GM18517 (cell line): Measurements from ENCODE around the gene PDPR.
"Not testable (repeated sequence)": the region's sequence is repeated elsewhere in the genome, so short reads cannot be mapped to it uniquely, and the experiment has no call there.

Experiments
- ATAC-seq: cut with Tn5 transposase; IDR thresholded peaks from one replicate; pipeline ENCODE4 v1.9.1; 2021; ENCODE audit warnings: mild to moderate bottlenecking, moderate library complexity; ENCODE audit not compliant: unreplicated experiment

PDPR gene

DNA sequence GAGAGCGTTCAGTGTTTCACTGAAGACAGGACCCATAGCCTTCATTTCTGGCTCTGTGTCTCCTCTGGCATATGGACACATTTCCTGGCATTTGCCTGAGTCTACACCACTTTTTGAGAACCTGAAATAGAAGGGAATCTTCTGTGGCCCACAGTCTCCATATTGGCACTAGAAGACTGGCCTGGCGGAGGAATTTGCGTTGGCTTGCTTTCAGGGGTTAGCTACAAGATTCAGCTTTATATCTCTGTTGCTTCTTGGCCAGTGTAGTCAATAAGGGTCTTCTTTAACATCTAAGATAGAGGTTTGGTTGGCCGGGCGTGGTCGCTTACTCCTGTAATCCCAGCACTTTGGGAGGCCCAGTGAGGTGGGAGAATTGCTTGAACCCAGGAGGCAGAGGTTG lies 46.7 kb downstream of the PDPR start:
- ATAC-seq, result no peak

- no peak for ATAC-seq
Observed at GRCh38 chr16:70161350-70161749, 47.2 kb downstream of the PDPR start.

DNA sequence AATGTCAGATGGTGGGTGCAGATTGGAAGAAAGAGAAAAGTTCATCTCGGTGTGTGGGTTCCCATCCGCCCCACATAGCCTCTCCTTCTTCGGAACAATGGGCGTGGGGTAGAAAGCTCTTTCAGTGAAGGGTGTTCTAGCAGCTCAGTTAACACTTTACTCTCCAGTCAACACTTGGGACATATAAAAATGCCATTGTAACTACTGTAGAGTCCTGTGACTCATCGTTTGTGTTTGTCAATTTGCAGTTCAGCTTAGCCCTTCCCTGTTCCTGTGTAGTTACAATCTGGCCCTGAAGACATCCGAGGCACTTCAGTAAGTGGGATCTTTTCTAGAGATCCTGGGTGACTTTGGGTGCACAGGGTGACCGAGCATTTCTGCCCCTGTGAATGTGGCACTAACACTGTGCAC lies 47.9 kb downstream of the PDPR start:
- no peak for ATAC-seq

DNA sequence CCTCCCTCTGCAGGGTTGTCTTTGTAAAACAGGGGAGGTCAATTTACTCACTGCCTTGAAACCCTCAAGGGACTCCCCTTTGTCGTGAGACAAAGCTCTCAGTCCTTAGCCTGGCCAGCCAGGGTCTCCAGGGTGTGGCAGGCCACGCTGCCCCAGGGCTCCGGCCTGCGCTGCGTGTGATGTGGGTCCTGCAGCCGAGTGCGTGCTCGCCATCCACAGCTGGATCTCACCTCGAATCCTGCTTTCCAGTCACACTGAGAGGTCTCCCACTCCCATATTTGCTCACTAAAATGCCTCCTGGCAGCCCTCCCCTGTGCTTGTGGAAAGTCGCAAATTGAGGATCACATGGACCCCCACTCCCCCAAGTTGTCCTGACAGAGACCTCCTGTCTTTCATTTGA lies 49.5 kb downstream of the PDPR start:
- ATAC-seq, result no peak

- ATAC-seq, result not testable (repeated sequence)
Observed at GRCh38 chr16:70166688-70167087, 52.6 kb downstream of the PDPR start.

GRCh38 chr16:70173212-70173837 lies 59.2 kb downstream of the PDPR start, which contains the start of gene CLEC18C:
Gene CLEC18C, plus strand, starts transcription at chr16:70173787. Its CDS starts 492 bp downstream, at chr16:70174279.
- ATAC-seq, result not testable (repeated sequence)

- ATAC-seq, result not testable (repeated sequence)
Observed at GRCh38 chr16:70173916-70174315, 59.8 kb downstream of the PDPR start.

DNA sequence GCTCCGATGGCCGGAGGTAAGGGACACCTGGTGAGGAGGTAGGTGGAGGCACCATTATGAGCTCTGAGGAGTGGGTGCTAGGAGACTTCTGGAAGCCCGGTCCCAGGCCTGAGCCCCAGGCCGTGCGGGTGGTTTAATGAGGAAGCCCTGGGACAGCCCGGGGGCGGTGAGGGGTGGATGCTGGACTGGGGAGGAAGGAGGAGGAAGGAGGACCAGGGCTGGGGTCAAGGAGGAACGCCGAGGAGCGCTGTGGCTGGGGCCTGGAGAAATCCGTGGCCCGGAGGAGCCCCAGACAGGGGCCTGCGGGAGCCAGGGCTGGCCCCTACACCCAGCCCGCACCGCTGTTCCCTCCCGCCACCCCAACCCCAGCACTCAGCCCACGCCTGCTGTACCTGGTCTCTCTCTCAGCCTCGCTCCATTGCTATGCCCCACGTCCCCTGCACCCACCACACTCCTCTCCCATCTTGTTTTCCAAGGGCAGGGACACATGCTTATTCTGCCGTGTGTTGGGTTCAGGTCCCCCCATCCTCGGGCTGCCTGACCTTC lies 60.3 kb downstream of the PDPR start:
- not testable (repeated sequence) for ATAC-seq

GRCh38 chr16:70187858-70188607 lies 73.9 kb downstream of the PDPR start:
- ATAC-seq, result not testable (repeated sequence)

- not testable (repeated sequence) for ATAC-seq
Observed at GRCh38 chr16:70188608-70188915, 74.4 kb downstream of the PDPR start.

DNA sequence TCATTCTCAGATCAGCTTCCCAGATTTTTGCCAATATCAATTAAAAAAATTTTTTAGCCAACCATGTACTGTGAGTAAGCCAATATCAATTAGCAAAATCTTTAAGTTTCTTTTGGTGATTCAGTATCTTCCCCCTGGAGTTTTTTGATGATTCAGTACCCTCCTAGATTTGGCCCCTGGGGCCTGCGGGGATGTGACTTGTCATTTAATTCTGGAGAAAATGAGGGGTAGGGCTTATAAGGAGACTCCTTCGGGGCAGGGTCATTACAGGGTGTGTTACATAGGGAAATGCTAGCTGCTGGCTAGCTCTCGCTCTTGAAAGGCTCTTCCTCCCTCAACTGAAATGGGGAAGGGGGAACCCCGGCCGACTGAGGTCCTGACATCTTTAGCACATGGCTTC lies 76.4 kb downstream of the PDPR start:
- ATAC-seq, result not testable (repeated sequence)

- not testable (repeated sequence) for ATAC-seq
Observed at GRCh38 chr16:70196683-70197300, 82.7 kb downstream of the PDPR start.

GRCh38 chr16:70197611-70198010 lies 83.5 kb downstream of the PDPR start:
- ATAC-seq, result not testable (repeated sequence)

GRCh38 chr16:70198230-70198629 lies 84.1 kb downstream of the PDPR start:
- ATAC-seq, result not testable (repeated sequence)

DNA sequence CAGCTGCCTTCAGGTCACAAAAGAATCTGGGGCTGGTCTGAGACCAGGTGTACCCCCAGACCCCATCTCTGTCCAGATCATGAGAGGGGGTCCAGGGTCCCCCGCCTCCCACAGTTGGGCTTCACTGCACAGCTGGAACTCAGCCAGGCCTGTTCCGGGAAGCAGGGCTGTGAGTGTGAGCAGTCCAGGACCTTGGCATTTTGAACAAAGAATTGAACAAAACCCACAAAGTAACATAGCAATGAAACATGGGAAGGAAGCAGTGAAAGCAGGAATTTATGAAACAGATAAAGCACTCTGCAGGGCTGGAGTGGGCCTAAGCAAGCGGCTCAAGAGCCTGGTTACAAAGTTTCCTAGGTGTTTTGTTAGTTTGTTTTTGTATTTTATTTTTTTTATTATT lies 84.5 kb downstream of the PDPR start:
- not testable (repeated sequence) for ATAC-seq

DNA sequence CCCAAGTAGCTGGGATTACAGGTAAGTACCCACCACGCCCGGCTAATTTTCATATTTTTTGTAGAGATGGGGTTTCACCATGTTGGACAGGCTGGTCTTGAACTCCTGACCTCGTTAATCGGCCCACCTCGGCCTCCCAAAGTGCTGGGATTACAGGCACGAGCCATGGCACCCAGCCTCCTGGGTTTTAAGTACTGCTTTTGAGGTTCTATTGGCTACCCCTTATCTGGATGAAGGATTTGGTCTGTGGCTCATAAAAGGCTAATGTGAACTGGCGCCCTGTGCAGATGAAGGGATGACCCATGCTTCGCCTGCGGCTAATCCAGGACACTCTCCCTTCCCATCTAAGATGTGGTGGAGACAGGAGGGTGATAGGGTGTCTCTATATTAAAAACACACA lies 85.0 kb downstream of the PDPR start:
- not testable (repeated sequence) for ATAC-seq

- not testable (repeated sequence) for ATAC-seq
Observed at GRCh38 chr16:70200063-70200462, 85.9 kb downstream of the PDPR start.

GRCh38 chr16:70203508-70203907 lies 89.4 kb downstream of the PDPR start:
- ATAC-seq, result not testable (repeated sequence)

- ATAC-seq, result not testable (repeated sequence)
Observed at GRCh38 chr16:70204010-70204409, 89.9 kb downstream of the PDPR start.

DNA sequence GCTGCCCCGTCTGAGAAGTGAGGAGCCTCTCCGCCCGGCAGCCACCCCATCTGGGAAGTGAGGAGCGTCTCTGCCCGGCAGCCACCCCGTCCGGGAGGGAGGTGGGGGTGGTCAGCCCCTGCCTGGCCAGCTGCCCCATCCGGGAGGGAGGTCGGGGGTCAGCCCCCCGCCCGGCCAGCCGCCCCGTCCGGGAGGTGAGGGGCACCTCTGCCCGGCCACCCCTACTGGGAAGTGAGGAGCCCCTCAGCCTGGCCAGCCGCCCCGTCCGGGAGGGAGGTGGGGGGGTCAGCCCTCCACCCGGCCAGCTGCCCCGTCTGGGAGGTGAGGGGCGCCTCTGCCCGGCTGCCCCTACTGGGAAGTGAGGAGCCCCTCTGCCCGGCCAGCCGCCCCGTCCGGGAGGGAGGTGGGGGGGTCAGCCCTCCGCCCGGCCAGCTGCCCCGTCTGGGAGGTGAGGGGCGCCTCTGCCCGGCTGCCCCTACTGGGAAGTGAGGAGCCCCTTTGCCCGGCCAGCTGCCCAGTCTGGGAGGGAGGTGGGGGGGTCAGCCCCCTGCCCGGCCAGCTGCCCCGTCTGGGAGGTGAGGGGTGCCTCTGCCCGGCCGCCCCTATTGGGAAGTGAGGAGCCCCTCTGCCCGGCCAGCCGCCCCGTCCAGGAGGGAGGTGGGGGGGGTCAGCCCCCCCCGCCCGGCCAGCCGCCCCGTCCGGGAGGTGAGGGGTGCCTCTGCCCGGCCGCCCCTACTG lies 90.7 kb downstream of the PDPR start:
- ATAC-seq, result not testable (repeated sequence)

- ATAC-seq, result not testable (repeated sequence)
Observed at GRCh38 chr16:70206382-70206781, 92.2 kb downstream of the PDPR start.
